Upper lobe of right lung (tissue), 1 donor: Measurements from ENCODE around the gene TCFL5. TPM values are rescaled to one million over a fixed set of nuclear protein-coding genes. Genes with fewer than 3 reads are reported as not detected.

ENCODE experiments used
- ATAC-seq: fragments of 200-7000 bp; cut with Tn5 transposase; one replicate; pipeline ENCODE4 v1.9.1; 2020; ENCODE audit warnings: mild to moderate bottlenecking, moderate library complexity
- DNase-seq: peaks from one replicate; pipeline ENCODE4 v3.0.0-alpha.2; 2020
- H3K27ac ChIP-seq: fragments of 200-600 bp; one replicate; pipeline ENCODE4 v1.8.0; 2022
- H3K27me3 ChIP-seq: fragments of 200-600 bp; one replicate; pipeline ENCODE4 v1.8.0; 2022; ENCODE audit warnings: mild to moderate bottlenecking
- H3K36me3 ChIP-seq: fragments of 200-600 bp; one replicate; pipeline ENCODE4 v1.8.0; 2022
- H3K4me1 ChIP-seq: fragments of 200-600 bp; one replicate; pipeline ENCODE4 v1.8.0; 2022
- H3K4me3 ChIP-seq: fragments of 200-600 bp; one replicate; pipeline ENCODE4 v1.8.0; 2022; ENCODE audit warnings: mild to moderate bottlenecking
- H3K9me3 ChIP-seq: fragments of 200-600 bp; one replicate; pipeline ENCODE4 v1.8.0; 2022
- CTCF ChIP-seq: fragments of 200-600 bp; IDR thresholded peaks from one replicate; pipeline ENCODE4 v1.8.0; 2022; ENCODE audit warnings: antibody characterized with exemption
- intact Hi-C: fragments of 100-400 bp; cut with DNase I; formaldehyde crosslinking; loops from one replicate; pipeline ENCODE4 v1.11.0; 2022
- total RNA-seq: library from RNA; stranded (reverse); fragmentation: NEBNext Ultra II Directional; extraction: Animal tissue kit (Norgen Biotek cat#: 25700); gene quantifications from one replicate; pipeline ENCODE4 v1.2.1, GENCODE V29; 2021
- donor health status: DM: no; HTN: yes; CAD: no; lungs with severe emphysema.

Gene TCFL5
- total RNA-seq, 1 donor from 2014 or later, result 7.8 TPM

- peaks cover under 1% of the 10 kb centered on the region for H3K4me1 ChIP-seq
- H3K4me3 ChIP-seq, result no peak overlapping the region
- H3K27me3 ChIP-seq, result no peaks in the 10 kb centered on the region
- no peak for TF ChIP-seq CTCF
- no peak for ATAC-seq
- H3K27ac ChIP-seq, result no peak overlapping the region
- DNase-seq, result no peak
- peaks cover 79% of the 10 kb centered on the region for H3K36me3 ChIP-seq
- no peaks in the 10 kb centered on the region for H3K9me3 ChIP-seq
- intact Hi-C loops, result no loop called here
Observed at GRCh38 chr20:62893700-62894099, 32.1 kb upstream of the TCFL5 start.

GRCh38 chr20:62892348-62893304 is 31.0 kb upstream of the TCFL5 start:
- intact Hi-C loops, result no loop called here
- TF ChIP-seq CTCF, result no peak
- no peaks in the 10 kb centered on the region for H3K27me3 ChIP-seq
- H3K36me3 ChIP-seq, result peaks cover 89% of the 10 kb centered on the region
- DNase-seq (no peak), ATAC-seq (no peak)
- H3K9me3 ChIP-seq, result no peaks in the 10 kb centered on the region
- H3K4me1 ChIP-seq, result no peaks in the 10 kb centered on the region
- no peak overlapping the region for H3K27ac ChIP-seq
- H3K4me3 ChIP-seq, result no peak overlapping the region

GRCh38 chr20:62891111-62891510 is 29.5 kb upstream of the TCFL5 start:
- no peak overlapping the region for H3K27ac ChIP-seq
- DNase-seq, result no peak
- H3K27me3 ChIP-seq, result no peaks in the 10 kb centered on the region
- no peaks in the 10 kb centered on the region for H3K9me3 ChIP-seq
- no peaks in the 10 kb centered on the region for H3K4me1 ChIP-seq
- H3K36me3 ChIP-seq, result peaks cover 93% of the 10 kb centered on the region
- intact Hi-C loops, result no loop called here
- TF ChIP-seq CTCF, result no peak
- ATAC-seq, result no peak
- H3K4me3 ChIP-seq, result no peak overlapping the region

- Histone ChIP-seq H3K9me3 (no peaks in the 10 kb centered on the region), H3K27ac (no peak overlapping the region), H3K27me3 (no peaks in the 10 kb centered on the region), H3K4me1 (no peaks in the 10 kb centered on the region), H3K4me3 (no peak overlapping the region), H3K36me3 (peaks cover 86% of the 10 kb centered on the region)
- intact Hi-C loops, result no loop called here
- TF ChIP-seq CTCF, result no peak
- DNase-seq (no peak), ATAC-seq (no peak)
Observed at GRCh38 chr20:62890444-62890843, 28.8 kb upstream of the TCFL5 start.

GRCh38 chr20:62889871-62890270 is 28.2 kb upstream of the TCFL5 start:
- no peaks in the 10 kb centered on the region for H3K4me1 ChIP-seq
- no peak for TF ChIP-seq CTCF
- H3K4me3 ChIP-seq, result no peak overlapping the region
- H3K36me3 ChIP-seq, result peaks cover 80% of the 10 kb centered on the region
- ATAC-seq, result no peak
- H3K9me3 ChIP-seq, result no peaks in the 10 kb centered on the region
- intact Hi-C loops, result no loop called here
- no peak overlapping the region for H3K27ac ChIP-seq
- DNase-seq, result no peak
- H3K27me3 ChIP-seq, result no peaks in the 10 kb centered on the region
